GM12891 (cell line): ENCODE measurements around the gene PTPRG.

Experiments used
- POLR2A ChIP-seq: IDR thresholded peaks from 2 replicates; pipeline ENCODE4 v1.6.1; 2011; ENCODE audit warnings: low read depth, low read length, control low read depth
- POLR2AphosphoS5 ChIP-seq: IDR thresholded peaks from 2 replicates; pipeline ENCODE4 v1.6.1; 2011; ENCODE audit warnings: low read depth, low read length, control low read depth
- TAF1 ChIP-seq: IDR thresholded peaks from 2 replicates; pipeline ENCODE4 v1.6.1; 2011; ENCODE audit warnings: low read depth, low read length, control low read depth

GRCh38 chr3:62142331-62143085 is 581.1 kb downstream of the PTPRG start:
- TF ChIP-seq TAF1 (no peak), POLR2A (no peak), POLR2AphosphoS5 (no peak)
